UCSD-AML1 (cell line): ENCODE measurements around the gene ALS2CL.
"Not testable (repeated sequence)": the region's sequence is repeated elsewhere in the genome, so short reads cannot be mapped to it uniquely, and the experiment has no call there.

ENCODE experiments used
- DNase-seq: peaks from one replicate; lab custom pipeline; 2025; ENCODE audit not compliant: unreplicated experiment; lab: John Stamatoyannopoulos, UW

The ALS2CL gene

GRCh38 chr3:46715507-46716175, 22.2 kb upstream of the ALS2CL start:
- DNase-seq, result no peak

- no peak for DNase-seq
Measured at GRCh38 chr3:46714728-46715506, 21.4 kb upstream of the ALS2CL start.

- no peak for DNase-seq
Measured at GRCh38 chr3:46713898-46714552, 20.5 kb upstream of the ALS2CL start.

GRCh38 chr3:46713050-46713897, 19.8 kb upstream of the ALS2CL start:
- DNase-seq, result no peak

GRCh38 chr3:46712191-46713049, 18.9 kb upstream of the ALS2CL start:
- DNase-seq, result no peak

- DNase-seq, result no peak
Measured at GRCh38 chr3:46711760-46712159, 18.3 kb upstream of the ALS2CL start.

GRCh38 chr3:46711305-46711704, 17.8 kb upstream of the ALS2CL start:
- no peak for DNase-seq

- DNase-seq, result no peak
Measured at GRCh38 chr3:46710671-46711295, 17.3 kb upstream of the ALS2CL start.

- no peak for DNase-seq
Measured at GRCh38 chr3:46710229-46710628, 16.8 kb upstream of the ALS2CL start.

GRCh38 chr3:46709721-46710120, 16.2 kb upstream of the ALS2CL start:
- DNase-seq, result no peak

- no peak for DNase-seq
Measured at GRCh38 chr3:46709157-46709654, 15.7 kb upstream of the ALS2CL start.

GRCh38 chr3:46708401-46709156, 15.1 kb upstream of the ALS2CL start:
- no peak for DNase-seq

GRCh38 chr3:46707601-46708011, 14.1 kb upstream of the ALS2CL start:
- no peak for DNase-seq

GRCh38 chr3:46706771-46707582, 13.5 kb upstream of the ALS2CL start:
- DNase-seq, result no peak

GRCh38 chr3:46705751-46706552, 12.5 kb upstream of the ALS2CL start:
- DNase-seq, result no peak

GRCh38 chr3:46705022-46705530, 11.6 kb upstream of the ALS2CL start:
- peak; percentile 61 for DNase-seq

- DNase-seq, result not testable (repeated sequence)
Measured at GRCh38 chr3:46704346-46704745, 10.9 kb upstream of the ALS2CL start.
